Stimulated activated CD8-positive, alpha-beta memory T cell treated with anti-CD3 and anti-CD28 coated beads, Interleukin-15, amount 100 ng/mL, for 4 hours (primary cell): Measurements from ENCODE around the gene LAYN.

Source experiments
- DNase-seq, 2 donors: peaks; one replicate each; pipeline ENCODE4 v3.0.0-alpha.2; 2020; ENCODE audit warnings: low read depth in 2 of 2

The LAYN gene, protein sequence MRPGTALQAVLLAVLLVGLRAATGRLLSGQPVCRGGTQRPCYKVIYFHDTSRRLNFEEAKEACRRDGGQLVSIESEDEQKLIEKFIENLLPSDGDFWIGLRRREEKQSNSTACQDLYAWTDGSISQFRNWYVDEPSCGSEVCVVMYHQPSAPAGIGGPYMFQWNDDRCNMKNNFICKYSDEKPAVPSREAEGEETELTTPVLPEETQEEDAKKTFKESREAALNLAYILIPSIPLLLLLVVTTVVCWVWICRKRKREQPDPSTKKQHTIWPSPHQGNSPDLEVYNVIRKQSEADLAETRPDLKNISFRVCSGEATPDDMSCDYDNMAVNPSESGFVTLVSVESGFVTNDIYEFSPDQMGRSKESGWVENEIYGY

DNA sequence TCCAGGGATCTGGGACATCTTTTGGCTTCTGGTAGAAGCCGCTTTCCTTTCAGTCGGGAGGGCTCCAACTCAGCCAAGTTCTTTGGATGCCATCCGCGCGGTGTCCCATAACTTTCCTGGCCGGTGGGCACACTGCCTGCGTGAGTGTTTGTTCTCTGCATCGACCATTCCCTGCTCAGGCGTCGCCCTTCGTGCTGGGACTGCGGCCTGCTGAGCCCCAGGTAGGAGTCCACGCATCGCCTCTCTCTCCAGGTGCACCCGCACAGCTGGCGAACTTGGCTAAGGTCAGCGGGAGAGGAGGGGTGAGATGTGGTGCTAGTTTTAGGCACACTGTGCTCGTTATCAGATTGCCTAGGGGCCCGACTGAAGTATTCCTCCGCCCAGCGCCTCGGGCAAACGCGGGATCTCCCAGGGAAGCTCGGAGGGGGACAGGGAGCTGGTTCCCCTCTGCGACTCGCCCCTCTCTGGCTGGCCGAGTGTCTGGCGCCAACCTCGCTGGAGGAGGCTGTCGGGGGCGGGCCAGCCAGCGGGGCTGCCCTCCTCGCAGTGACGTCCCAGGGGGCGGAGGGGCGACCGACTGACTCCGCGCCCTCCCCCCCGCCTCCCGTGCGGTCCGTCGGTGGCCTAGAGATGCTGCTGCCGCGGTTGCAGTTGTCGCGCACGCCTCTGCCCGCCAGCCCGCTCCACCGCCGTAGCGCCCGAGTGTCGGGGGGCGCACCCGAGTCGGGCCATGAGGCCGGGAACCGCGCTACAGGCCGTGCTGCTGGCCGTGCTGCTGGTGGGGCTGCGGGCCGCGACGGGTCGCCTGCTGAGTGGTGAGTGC, at the start of gene LAYN:
TSS of gene LAYN (plus strand) at position 607 of the 823 bp plus-strand sequence. CDS start at position 731, 124 bp downstream.
- DNase-seq, result peak in 1 of 2 donors; percentile 30

DNA sequence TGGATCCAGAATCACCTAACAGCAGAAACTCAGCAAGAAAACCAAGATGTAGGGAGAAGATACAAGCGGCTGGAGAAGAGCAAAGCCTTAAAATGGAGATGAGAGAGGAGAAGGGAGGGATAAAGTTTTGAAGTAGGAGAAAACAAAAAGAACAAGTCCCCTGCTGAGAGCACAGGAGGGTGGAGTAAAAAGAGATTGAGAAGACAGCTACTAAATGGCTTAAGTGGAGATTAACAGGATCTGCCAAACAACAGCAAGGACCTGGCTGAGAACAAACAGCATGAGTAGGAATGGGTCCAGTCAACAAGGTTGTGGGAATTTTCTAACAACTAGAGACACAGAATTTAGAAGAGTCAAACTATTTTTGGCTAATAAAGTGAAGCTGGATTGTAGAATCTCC, 46.5 kb upstream of the LAYN start:
- no peak for DNase-seq

DNA sequence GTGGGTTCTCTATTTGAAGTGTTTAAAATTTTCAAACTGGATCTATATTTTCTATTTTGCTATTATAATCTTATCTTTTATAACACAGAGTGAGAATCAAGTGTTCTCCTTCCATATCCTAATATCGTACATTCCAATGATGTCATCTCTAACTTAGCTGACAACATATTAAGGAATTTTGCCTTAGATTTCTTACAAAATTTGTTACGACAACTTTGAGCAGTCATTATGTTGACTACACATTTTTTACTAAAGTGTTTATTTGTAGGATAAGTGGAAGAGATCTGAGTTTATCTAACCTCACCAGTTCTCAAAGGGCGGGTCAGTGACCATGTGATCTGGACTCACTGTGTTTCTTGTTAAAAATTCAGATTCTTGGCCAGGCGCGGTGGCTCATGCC, 41.0 kb upstream of the LAYN start:
- no peak for DNase-seq

DNA sequence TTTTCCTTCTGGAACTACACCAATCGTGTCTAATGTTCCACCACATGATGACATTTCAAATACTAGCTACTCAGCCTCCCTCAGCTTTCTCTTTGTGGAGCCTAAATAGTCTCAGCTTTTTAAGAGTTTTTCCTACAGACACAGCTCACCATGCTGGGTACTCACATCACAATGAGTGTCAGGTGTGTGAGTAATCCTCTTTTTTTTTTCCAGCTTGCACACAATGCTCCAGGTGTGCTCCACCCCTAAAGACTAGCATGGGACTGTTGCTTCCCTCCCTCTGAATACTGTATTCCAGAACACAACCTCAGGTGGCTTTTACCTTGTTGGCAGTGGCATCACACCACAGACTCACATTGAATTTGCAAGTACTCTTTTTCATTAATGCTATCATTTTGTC, 40.0 kb upstream of the LAYN start:
- DNase-seq, result no peak

DNA sequence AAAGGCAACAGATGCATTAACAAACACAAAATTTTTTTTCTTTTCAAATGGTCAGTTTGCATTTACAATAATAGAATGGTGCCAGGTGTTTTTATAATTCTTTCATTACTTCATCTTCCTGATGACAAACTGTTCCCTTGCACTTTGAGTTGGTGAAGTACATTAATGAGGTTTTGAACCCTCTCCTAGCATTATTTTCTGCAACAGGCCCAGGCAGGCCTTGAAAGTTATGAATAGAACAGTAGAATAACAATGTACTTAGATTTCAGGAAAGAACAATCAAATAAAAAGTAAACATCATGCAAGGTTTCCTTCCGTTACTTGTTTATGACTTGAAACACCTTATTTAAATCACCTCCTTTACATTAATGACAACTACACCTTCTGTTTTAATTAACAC, 37.9 kb upstream of the LAYN start:
- DNase-seq, result no peak

DNA sequence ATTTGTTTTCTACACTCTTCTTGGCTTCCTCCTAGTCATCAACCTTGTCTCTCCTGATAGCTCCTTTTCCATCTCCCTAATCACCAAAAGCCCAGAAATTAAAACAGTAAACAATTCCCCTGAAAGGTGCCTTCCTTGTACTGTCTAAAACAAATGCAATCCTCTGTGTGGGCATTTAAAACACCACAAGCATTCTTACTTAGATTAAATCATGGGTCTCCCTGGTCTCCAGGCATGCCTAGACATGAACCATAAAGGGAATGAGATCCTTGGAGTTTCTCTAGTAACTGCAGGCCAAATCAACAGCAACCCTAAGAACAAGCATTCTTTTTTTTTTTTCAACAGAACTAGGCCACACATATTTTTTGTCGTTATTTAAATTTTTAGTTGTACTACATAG, 30.2 kb upstream of the LAYN start:
- DNase-seq, result no peak

DNA sequence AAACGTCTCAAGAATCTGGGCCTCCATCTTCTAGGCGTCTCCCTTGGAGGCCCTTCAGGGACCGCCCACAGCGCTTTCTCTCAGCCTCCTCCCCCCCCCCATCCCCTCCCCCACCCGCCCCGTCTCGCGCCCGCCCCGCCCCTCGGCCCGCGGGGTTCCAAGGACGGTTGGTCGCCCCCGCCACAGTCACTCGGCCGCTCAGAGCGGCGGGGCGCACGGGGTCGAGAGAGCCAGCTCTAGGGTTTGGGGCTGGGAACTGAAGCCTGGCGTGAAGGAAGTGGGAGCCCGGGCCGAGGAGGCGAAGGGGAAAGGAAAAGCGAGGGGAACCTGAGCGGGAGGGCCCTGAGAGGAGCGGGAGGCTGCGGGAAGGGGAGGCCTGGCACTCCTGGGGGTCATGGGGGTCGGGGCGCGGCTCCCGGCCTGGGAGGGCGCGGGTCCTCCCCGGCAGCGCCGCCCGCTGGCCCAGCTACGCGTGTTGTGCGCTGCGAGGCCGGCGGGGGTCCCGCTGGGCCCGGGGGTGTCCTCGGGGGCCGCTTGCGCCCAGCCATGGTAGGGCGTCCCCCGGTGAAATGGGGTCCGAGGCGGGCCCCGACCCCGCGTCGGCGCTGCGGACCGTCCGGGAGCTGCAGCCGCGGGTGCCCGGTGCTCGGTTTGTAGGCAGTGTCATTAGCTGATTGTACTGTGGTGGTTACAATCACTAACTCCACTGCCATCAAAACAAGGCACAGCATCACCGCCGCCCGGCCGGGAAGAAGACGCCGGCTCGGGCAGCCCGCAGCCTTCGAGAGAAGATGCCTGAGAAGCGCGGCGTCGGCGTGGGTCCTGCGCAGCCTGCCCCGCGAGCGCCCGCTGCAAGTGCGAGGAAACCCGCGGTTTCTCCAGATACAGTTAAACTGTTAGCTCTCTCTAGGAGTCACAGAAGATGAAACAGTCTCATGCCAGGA, 28.0 kb upstream of the LAYN start, which contains the start of gene BTG4:
TSS of gene BTG4 (minus strand) at position 91 of the 944 bp plus-strand sequence. CDS start 13,610 bp downstream, outside the sequence.
- DNase-seq, result no peak

DNA sequence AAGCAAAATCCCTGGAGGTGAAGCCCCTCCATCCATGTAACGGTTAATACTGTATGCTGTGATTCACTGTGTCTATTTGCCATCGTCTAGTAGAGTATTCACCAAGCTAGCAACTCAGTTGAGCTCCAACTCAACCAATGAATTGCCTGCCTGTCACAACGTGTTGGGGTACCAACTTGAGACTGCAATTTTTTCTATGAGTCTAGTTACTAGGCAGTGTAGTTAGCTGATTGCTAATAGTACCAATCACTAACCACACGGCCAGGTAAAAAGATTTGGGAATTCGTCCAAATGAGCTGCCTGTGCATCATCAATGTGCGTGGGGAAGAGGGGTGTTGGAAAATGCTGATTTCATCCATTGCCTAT, 27.3 kb upstream of the LAYN start:
- DNase-seq, result no peak

DNA sequence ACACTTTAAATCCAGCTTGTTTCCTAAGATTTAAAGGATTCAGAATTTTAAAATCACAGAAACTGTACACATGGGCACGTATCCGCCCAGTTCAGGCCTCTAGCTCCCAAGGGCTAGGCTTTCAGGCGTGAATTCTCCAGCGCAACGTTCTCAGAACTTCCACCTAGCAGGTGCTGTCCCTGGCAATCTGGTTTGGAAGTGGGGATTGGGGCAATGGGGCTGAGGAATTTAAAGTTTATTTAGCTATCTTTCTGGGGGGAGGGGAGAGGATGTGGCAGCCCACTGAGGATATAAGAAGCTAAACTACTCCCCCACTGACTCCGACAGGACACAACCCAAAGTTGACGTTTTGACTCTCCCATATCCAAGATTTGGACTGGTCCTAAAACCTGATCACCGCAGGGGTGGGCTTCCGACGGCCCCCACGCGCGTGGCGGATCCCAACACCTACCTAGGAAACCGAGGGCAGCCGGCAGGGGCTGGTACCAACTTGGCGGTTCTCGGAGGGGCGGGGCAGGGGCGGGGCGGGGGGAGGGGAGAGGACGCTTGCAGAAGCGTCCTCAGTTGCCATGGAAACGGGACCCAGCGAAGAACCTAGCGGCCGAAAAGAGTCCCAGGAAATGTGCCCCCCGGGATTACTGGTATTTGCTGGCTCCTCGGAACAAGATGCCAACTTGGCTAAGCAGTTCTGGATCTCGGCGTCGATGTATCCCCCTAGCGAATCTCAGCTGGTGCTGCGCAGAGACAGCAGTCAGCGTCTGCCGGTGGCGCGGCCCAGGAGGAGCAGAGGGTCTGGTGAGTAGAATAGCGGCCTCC, 26.1 kb upstream of the LAYN start, which contains the start of gene HOATZ:
TSS of gene HOATZ (plus strand) at position 563 of the 816 bp plus-strand sequence. CDS start at position 570, 7 bp downstream.
- DNase-seq, result no peak

DNA sequence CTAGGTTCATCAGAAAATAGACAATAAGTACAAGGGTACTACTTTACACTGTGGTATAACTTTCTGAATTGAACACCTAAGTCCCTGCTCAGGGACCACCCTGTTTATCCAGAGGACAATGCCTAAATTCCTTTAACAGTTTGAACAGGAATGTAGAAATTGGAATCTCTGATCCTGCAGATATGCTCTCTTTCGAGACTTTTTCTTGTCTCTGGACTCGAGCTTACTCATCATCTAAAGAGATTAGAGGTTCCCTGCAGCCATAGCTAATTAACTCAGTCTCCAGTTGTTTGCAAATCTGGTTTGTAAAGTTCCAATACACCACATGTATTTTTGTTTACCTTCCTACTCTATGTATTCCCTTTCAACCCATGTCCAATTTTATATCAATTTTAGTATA, 24.9 kb upstream of the LAYN start:
- no peak for DNase-seq

DNA sequence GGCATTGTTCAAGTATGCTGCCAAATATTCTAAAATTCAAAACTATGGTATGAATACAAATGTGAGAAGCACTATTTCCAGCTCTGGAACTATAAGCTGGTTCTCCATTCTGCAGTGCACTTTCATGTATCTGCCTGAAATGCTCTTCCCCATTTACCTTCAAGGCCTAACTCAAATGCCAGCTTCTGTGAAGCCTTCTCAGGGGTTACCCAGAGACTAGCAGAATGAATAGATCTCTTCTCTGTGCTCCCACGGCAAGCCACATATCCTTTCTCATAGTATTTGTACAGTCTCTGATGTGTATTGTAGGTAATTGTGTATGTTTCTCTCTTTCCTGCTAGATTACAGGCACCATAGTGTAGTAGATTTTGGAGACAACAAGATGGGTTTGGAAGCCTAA, 21.9 kb upstream of the LAYN start:
- no peak for DNase-seq

DNA sequence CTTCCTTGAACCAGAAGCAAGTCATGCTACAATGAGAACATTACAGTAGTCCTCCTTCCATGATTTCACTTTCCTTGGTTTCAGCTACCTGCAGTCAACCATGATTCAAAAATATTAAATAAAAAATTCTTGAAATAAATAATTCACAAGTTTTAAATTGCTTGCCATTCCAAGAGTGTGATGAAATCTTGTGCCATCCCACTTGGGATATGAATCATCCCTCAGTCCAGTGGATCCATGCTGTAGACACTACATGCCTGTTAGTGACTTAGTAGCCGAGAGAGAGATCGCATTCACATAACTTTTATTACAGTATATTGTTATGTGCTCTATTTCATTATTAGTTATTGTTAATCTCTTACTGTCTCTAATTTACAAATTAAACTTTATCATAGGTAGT, 20.0 kb upstream of the LAYN start:
- DNase-seq, result no peak

DNA sequence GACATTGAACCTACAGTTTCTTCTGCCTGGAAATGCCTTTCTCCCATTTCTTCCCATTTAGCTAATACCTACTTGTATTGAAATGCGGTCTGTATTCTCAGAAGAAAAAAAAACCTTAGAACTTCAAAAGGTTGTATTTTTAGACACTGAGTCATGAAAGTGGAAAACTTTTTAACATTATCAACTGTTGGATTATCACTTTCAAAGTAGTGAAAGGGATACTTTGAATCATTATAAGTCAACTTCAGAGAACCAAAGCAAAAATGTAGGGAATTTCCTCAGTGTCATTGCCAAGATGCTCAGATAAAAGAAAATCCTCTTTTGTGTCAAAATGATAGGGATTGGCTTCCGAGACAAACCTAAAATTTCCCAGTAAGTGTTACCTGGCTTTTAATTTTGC, 19.4 kb upstream of the LAYN start:
- no peak for DNase-seq

DNA sequence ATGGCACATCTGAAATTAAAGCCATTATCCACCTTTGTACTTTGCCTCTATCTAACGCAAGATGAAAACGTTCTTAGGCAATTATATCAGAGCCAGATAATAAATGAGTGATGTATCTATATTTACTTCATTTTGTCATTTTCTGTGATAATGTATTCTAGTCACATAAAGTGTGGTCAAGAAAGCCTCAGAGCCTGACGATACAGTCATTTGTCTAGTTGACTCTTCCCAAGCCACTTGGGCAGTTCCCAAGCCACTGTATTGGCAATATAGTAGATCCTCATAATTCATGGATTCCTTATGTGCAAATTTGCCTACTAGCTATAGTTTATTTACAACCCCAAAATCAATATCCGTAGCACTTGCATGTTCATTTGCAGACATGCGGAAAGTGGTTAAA, 18.1 kb upstream of the LAYN start:
- DNase-seq, result no peak

DNA sequence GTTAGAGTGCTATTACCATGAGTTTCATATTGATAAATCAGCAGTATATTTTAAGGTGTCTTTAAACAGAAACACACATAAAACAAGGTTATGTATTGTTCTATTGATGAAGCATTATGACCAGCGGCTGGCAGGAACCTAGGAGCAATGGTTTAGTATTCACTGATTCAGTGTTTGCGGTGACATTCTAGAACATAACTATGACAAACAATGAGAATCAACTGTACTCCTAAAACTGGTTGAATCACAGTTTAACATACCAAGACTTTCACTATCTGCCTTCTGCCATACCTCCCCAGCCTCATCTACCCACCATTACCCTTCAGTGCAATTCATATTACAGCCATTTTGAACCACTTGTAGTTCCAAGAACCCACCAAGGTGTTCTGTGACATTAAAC, 17.2 kb upstream of the LAYN start:
- DNase-seq, result no peak

DNA sequence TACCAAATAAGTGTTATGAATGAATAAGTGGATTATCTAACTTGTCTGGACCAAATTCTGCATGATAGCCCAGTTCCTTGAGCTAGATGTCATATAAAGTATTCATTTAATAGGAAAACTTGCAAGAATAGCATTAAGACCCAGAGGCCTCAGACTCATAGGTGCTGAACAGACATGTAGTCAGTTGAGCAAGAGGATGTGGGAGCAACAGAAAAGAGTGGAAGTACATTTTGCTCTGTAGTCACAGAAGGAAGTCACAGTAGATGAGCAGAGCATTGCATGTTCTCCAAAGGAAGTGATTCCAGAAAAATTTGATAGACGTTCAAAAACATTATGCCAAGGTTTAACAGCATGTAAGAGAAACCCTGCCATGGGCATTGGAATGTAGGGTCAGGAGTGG, 16.5 kb upstream of the LAYN start:
- no peak for DNase-seq

DNA sequence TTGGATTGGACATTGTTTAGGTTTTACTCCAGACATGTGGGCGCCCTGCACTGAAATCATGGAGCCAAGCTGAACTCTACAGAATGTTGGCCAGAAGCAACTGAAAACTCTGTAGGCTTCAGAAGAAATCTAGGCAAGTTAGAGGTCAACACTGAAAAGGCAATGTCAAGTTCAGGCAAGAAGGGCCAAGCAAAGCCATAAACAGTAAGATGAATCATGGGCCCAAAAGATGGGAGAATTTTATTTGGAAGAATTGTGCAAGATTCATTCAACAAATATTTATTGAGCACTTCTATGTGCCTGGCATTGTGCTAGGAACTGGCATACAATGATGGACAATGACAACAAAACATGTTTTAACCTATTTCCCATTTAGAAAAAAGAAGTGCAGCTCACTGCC, 15.1 kb upstream of the LAYN start:
- no peak for DNase-seq

DNA sequence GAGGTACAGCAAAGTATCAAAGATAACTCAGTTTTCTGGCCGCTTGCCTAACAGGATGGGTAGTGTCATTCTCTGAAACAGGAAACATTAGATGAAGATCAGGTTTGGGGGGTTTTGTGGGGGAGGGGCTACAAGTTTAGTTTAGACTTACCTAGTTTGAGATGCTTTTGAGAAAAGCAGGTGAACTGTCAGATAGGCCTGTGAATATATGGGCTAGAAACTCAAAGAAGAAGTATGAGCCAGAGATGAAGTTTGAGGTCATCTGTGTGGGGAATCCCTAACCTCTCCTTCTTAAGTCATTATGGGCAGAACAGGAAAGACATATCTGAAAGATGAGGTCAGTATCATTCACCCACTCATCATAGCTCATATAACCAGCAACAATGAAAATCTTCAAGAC, 14.0 kb upstream of the LAYN start:
- DNase-seq, result no peak

DNA sequence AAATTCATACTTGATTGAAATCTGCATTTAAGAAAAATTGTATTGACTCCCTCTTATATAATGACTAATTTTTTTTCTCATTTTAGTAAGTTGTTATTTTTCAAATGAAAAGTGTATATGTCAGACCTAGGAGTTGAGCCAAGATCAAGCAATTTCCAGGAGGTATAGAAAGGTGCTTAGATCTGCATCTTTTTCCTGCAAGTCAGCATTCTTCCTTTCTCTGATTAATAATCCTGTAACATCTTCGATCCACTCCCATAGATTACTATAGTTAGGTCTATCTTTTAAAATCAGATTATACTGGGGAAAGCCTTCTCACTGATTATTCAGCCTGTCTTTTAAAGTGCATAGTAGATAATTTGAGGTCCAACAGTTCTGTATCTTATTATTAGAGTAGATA, 13.2 kb upstream of the LAYN start:
- no peak for DNase-seq

DNA sequence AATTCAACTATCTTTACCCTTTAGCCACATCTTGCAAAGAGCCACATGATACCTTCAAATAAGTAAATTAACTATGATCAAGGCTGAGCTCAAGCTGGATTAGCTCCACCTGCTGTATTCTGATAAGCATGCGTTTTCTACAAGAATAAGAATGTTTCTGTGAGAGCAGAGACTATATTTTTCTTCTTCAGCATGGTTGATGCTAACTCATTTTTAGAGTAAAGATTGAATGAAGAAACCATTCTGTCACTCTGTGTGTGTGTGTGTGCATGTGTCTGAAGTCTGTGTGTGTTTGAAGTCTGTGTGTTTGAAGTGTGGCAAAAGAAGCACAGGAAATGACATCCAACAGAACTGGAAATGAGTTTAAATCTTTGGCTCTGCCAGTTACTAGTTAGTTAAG, 12.0 kb upstream of the LAYN start:
- DNase-seq, result no peak

DNA sequence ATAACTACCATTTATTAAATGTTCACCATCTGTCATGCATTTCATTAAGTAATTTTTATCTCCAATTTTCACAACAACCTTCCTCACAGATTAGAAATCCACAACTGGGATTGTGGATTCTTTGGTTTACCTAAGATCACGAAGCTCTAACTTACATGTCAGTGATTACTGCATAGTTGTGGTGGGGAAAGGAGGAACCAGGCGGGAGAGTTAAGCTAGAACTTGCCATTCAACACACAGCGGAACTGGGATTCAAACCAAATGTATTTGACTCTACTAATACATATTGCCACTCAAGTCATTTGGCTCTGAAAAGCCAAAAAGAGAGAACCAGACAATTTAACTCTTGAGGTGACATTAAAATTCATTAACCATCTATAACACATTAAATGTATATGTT, 10.4 kb upstream of the LAYN start:
- DNase-seq, result no peak
